Measurements from ENCODE around the gene PTEN.
"Not testable (repeated sequence)": the region's sequence is repeated elsewhere in the genome, so short reads cannot be mapped to it uniquely, and the experiment has no call there.

Gene PTEN

DNA sequence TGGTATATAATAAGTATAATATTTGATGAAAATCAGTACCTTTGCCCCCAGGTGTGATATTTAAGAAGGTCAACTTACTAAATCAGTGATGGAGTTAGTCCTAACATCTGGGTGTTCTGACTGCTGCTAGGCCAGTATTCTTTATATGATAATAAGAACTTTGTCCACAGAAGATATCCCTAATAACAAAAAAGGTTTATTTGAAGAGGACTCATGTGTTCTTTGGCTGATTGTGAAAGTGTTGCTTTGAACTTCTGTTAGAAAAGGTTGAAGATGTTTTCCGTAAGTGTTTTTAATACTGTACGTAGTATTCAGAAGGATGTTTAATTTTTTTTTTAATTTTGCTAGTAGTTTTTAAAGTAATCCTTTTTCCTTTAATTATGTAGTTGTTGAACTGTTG lies 10.2 kb downstream of the PTEN start:
- DNase-seq (ENCODE audit: low read depth), result no peak
- TF ChIP-seq, protein P1, sequence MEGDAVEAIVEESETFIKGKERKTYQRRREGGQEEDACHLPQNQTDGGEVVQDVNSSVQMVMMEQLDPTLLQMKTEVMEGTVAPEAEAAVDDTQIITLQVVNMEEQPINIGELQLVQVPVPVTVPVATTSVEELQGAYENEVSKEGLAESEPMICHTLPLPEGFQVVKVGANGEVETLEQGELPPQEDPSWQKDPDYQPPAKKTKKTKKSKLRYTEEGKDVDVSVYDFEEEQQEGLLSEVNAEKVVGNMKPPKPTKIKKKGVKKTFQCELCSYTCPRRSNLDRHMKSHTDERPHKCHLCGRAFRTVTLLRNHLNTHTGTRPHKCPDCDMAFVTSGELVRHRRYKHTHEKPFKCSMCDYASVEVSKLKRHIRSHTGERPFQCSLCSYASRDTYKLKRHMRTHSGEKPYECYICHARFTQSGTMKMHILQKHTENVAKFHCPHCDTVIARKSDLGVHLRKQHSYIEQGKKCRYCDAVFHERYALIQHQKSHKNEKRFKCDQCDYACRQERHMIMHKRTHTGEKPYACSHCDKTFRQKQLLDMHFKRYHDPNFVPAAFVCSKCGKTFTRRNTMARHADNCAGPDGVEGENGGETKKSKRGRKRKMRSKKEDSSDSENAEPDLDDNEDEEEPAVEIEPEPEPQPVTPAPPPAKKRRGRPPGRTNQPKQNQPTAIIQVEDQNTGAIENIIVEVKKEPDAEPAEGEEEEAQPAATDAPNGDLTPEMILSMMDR (IDR thresholded peaks at IDR 0.05; ENCODE audit: control insufficient read depth, insufficient read depth, low read depth, low read length, missing control alignments), result no peak
- H3K4me3 ChIP-seq (ENCODE audit: control insufficient read depth, low read depth, low read length), result no peak overlapping the region

DNA sequence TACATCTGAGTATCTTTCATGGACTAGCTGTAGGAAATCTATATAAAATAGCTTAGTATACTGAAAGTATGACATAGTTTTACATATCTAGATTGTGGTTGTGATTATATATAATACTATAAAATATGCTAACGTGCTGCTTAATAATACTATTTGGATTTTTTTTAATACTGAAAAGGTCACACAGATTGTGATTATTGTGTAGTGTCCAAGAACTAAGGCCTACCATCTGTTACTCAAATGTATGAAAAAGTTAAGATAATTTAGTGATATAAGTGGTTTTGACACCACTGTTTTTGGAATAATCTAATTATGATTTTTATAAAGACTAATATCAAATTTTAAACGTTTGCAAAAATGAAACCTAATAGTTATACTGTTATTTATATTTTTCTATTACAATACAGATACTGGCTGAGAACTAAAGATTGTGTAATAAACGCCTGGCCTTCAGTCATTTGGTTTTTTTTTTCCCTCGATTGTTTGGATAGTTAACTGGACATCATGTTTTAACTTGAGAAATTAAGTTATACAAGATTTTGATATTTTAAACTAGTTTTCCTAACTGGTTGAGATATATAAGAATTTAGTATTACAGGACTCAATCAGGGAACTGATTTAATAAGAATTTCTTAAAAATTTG lies 12.6 kb downstream of the PTEN start:
- DNase-seq (ENCODE audit: low read depth), result no peak
- TF ChIP-seq, protein P1 (IDR thresholded peaks at IDR 0.05; ENCODE audit: control insufficient read depth, insufficient read depth, low read depth, low read length, missing control alignments), result no peak
- H3K4me3 ChIP-seq (ENCODE audit: control insufficient read depth, low read depth, low read length), result no peak overlapping the region

DNA sequence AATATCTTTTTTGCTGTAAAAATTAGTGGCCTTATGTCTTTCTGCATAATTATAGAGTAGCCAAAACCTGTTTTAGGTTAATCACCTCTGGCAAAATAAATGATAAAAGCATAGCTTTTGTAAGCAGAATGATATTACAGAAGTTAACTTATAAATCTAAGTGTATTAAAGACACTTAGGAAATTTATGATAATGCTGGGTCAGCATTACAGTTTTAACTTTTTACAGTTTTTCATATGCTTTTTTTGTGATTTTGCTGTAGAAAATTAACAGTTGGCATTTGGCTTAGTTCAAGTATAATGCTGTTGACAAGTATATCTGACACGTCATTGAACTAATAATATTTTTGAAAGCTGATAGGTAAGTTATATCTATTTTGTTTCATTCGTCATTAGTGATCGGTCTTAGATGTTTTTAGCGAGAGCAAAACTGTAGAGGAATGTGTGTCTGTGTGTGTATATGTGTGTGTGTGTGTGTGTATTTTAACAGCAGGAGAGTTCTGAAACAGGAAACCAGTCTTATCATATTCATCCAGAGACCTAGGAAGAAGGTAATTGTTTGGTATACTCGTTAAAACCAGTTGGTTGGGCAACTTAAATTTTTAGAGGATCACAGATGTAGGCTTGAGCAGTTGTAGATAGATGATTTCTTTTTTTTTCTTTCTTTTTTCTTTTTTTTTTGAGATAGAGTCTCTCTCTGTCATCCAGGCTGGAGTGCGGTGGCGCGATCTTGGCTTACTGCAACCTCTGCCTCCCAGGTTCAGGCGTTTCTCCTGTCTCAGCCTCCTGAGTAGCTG lies 15.4 kb downstream of the PTEN start:
- H3K4me3 ChIP-seq (ENCODE audit: control insufficient read depth, low read depth, low read length), result no peak overlapping the region
- no peak for DNase-seq (ENCODE audit: low read depth)
- TF ChIP-seq, protein P1 (IDR thresholded peaks at IDR 0.05; ENCODE audit: control insufficient read depth, insufficient read depth, low read depth, low read length, missing control alignments), result no peak

GRCh38 chr10:87880336-87880735 lies 16.9 kb downstream of the PTEN start:
- no peak for DNase-seq (ENCODE audit: low read depth)
- TF ChIP-seq, protein P1 (IDR thresholded peaks at IDR 0.05; ENCODE audit: control insufficient read depth, insufficient read depth, low read depth, low read length, missing control alignments), result no peak
- no peak overlapping the region for H3K4me3 ChIP-seq (ENCODE audit: control insufficient read depth, low read depth, low read length)

DNA sequence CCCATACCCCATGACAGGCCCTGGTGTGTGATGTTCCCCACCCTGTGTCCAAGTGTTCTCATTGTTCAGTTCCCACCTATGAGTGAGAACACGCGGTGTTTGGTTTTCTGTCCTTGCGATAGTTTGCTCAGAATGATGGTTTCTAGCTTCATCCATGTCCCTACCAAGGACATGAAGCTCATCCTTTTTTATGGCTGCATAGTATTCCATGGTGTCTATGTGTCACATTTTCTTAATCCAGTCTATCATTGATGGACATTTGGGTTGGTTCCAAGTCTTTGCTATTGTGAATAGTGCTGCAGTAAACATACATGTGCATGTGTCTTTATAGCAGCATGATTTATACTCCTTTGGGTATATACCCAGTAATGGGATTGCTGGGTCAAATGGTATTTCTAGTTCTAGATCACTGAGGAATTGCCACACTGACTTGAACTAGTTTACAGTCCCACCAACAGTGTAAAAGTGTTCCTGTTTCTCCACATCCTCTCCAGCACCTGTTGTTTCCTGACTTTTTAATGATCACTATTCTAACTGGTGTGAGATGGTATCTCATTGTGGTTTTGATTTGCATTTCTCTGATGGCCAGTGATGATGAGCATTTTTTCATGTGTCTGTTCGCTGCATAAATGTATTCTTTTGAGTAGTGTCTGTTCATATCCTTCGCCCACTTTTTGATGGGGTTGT lies 18.1 kb downstream of the PTEN start:
- H3K4me3 ChIP-seq (ENCODE audit: control insufficient read depth, low read depth, low read length); DNase-seq (ENCODE audit: low read depth): not testable (repeated sequence)

DNA sequence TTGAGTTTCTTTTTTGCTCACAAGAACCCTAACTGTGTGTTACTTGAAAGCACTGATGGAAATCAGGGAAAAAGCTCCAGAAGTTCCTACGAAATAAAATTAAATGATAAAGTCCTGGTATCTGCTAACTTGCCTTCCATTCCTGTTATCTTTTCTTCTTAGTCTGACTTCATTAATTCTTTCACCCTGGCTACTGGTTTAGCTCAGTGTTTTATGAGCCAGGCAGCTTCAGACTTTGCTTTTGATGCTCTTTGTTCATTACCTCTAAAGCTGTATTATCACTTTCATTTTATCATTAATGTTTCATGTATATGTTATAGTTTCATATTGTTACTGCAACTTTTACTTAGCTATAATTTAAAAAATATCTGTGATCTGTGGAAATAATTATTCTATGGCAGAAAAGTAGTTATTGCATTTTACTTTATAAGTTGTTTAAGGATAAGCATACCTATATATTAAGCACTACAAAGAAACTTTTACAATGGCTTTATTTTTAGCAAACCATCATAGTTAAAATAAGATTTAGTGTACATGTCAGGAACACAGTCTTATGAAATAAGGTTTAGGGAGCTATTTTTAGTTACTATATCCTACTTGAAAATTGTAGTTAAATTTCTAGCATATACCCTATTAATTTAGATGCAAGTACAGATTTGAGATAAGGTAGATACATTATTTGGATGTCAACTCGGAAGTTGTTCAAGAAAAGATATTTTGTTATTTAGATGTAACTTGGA lies 19.3 kb downstream of the PTEN start:
- no peak overlapping the region for H3K4me3 ChIP-seq (ENCODE audit: control insufficient read depth, low read depth, low read length)
- no peak for DNase-seq (ENCODE audit: low read depth)
- TF ChIP-seq, protein P1 (IDR thresholded peaks at IDR 0.05; ENCODE audit: control insufficient read depth, insufficient read depth, low read depth, low read length, missing control alignments), result no peak
